C4-2B (cell line): Measurements from ENCODE around the gene PTRH1.

Experiments used
- CTCF ChIP-seq: fragments of 450-650 bp; conservative IDR thresholded peaks from 2 replicates; pipeline ENCODE4 v1.5.1; 2017; ENCODE audit warnings: mild to moderate bottlenecking
- ZFX ChIP-seq: fragments of 450-650 bp; IDR thresholded peaks from 2 replicates; pipeline ENCODE4 v1.6.1; 2017

GRCh38 chr9:127667906-127668305, 47.6 kb downstream of the PTRH1 start:
- no peak for TF ChIP-seq CTCF
- TF ChIP-seq ZFX, result no peak; the same call in 1 of the 2 replicates
